Measurements from ENCODE around the gene AVP.

GRCh38 chr20:3106658-3107463 lies 22.3 kb upstream of the AVP start:
- no peak for TF ChIP-seq CTCF (IDR thresholded peaks at IDR 0.05; ENCODE audit: insufficient read depth, low read length, poor library complexity, severe bottlenecking)
- TF ChIP-seq EZH2phosphoT487 (conservative IDR thresholded peaks at IDR 0.05; ENCODE audit: low read length) = no peak

Measured in SU-DHL-6 (cell line).